Endothelial cell (in vitro differentiated cells): ENCODE measurements around the gene MTRF1. TPM values are rescaled to one million over a fixed set of nuclear protein-coding genes. Genes with fewer than 3 reads are reported as not detected.
"Not testable (repeated sequence)": the region's sequence is repeated elsewhere in the genome, so short reads cannot be mapped to it uniquely, and the experiment has no call there.

ENCODE experiments used
- DNase-seq: peaks from one replicate; pipeline ENCODE4 v3.0.0; 2021; ENCODE audit warnings: low spot score
- H3K27ac Mint-ChIP-seq: one replicate; pipeline ENCODE4 v1.8.0; 2021; ENCODE audit warnings: mixed read lengths, inconsistent platforms; ENCODE audit not compliant: unreplicated experiment
- H3K27me3 Mint-ChIP-seq: one replicate; pipeline ENCODE4 v1.8.0; 2021; ENCODE audit warnings: mild to moderate bottlenecking, moderate library complexity, mixed read lengths, inconsistent platforms; ENCODE audit not compliant: unreplicated experiment
- H3K36me3 Mint-ChIP-seq: one replicate; pipeline ENCODE4 v1.8.0; 2021; ENCODE audit warnings: mild to moderate bottlenecking, low read depth, mixed read lengths, inconsistent platforms; ENCODE audit not compliant: unreplicated experiment
- H3K4me1 Mint-ChIP-seq: one replicate; pipeline ENCODE4 v1.8.0; 2021; ENCODE audit warnings: mild to moderate bottlenecking, mixed read lengths, inconsistent platforms; ENCODE audit not compliant: unreplicated experiment
- H3K4me3 Mint-ChIP-seq: one replicate; pipeline ENCODE4 v1.8.0; 2021; ENCODE audit warnings: mild to moderate bottlenecking, mixed read lengths, inconsistent platforms; ENCODE audit not compliant: unreplicated experiment
- H3K9me3 Mint-ChIP-seq: one replicate; pipeline ENCODE4 v1.8.0; 2021; ENCODE audit warnings: mixed read lengths, inconsistent platforms; ENCODE audit not compliant: unreplicated experiment
- total RNA-seq: library from RNA; stranded (reverse); fragmentation: NEBNext Ultra II Directional; extraction: Animal tissue kit (Norgen Biotek cat#: 25700); gene quantifications from one replicate; pipeline ENCODE4 v1.2.1, GENCODE V29; 2021; ENCODE audit not compliant: unreplicated experiment
- TF ChIP-seq, protein P1 (sequence below): fragments of 200-600 bp; sonication (generic); IDR thresholded peaks from one replicate; pipeline ENCODE4 v1.5.0; 2021; ENCODE audit warnings: antibody characterized with exemption; ENCODE audit not compliant: unreplicated experiment

Gene MTRF1
- total RNA-seq, 1 donor from 2014 or later = 10.1 TPM

DNA sequence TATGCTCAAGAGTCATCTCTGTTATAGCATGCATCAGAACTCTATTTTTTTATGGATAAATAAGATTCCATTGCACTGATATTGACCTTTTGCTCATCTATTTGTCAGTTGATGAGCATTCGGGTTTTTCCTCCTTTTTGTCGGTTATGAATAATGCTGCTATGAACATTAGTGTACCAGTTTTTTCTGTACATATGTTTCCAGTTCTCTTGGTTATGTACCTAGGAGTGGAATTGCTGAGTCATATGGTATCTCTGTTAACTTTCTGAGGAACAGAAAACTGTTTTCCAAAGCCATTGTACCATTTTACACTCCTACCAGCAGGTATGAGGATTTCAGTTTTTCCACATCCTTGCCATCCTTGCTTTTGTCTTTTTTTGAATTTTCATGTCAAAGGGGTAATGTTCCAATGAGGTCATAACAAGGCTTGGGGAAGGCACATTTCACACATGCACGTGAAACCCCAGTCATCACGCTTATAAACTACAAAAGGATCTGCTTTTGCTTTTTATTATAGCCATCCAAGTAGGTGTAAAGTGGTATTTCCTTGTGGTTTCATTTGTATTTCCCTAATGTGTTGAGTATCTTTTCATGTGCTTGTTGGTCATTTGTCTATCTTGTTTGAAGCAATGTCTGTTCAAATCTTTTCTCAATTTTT, 83.7 kb downstream of the MTRF1 start:
- H3K36me3 Mint-ChIP-seq = peaks cover 10% of the 10 kb centered on the region
- H3K27ac Mint-ChIP-seq = no peak overlapping the region
- peaks cover 9% of the 10 kb centered on the region for H3K9me3 Mint-ChIP-seq
- TF ChIP-seq, protein P1, sequence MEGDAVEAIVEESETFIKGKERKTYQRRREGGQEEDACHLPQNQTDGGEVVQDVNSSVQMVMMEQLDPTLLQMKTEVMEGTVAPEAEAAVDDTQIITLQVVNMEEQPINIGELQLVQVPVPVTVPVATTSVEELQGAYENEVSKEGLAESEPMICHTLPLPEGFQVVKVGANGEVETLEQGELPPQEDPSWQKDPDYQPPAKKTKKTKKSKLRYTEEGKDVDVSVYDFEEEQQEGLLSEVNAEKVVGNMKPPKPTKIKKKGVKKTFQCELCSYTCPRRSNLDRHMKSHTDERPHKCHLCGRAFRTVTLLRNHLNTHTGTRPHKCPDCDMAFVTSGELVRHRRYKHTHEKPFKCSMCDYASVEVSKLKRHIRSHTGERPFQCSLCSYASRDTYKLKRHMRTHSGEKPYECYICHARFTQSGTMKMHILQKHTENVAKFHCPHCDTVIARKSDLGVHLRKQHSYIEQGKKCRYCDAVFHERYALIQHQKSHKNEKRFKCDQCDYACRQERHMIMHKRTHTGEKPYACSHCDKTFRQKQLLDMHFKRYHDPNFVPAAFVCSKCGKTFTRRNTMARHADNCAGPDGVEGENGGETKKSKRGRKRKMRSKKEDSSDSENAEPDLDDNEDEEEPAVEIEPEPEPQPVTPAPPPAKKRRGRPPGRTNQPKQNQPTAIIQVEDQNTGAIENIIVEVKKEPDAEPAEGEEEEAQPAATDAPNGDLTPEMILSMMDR = no peak
- no peaks in the 10 kb centered on the region for H3K4me1 Mint-ChIP-seq
- H3K4me3 Mint-ChIP-seq = no peak overlapping the region
- no peak for DNase-seq
- peaks cover 1% of the 10 kb centered on the region for H3K27me3 Mint-ChIP-seq

DNA sequence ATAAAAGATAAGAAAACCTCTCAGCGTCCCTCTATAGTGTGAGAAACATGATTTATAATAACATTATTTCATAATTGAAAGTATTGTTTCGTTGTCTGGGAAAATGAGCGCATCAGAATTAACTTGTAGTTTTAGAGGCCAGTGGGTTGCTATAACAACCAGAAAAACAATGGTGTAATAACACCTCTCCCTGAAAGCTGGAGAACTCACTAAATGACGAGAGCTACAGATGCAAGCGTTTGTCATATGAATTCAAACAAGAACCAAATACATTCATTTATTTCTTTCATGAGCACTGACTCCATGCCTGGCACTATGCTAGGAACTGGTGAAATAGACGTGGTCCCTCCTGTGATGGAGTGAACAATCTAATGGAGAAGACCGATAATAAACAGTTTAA, 85.3 kb downstream of the MTRF1 start:
- H3K27me3 Mint-ChIP-seq = peaks cover 1% of the 10 kb centered on the region
- peak overlapping the region; percentile 18 for H3K27ac Mint-ChIP-seq
- DNase-seq = no peak
- H3K9me3 Mint-ChIP-seq = peaks cover 9% of the 10 kb centered on the region
- TF ChIP-seq, protein P1 = no peak
- peaks cover 10% of the 10 kb centered on the region for H3K36me3 Mint-ChIP-seq
- no peak overlapping the region for H3K4me3 Mint-ChIP-seq
- H3K4me1 Mint-ChIP-seq = no peaks in the 10 kb centered on the region

DNA sequence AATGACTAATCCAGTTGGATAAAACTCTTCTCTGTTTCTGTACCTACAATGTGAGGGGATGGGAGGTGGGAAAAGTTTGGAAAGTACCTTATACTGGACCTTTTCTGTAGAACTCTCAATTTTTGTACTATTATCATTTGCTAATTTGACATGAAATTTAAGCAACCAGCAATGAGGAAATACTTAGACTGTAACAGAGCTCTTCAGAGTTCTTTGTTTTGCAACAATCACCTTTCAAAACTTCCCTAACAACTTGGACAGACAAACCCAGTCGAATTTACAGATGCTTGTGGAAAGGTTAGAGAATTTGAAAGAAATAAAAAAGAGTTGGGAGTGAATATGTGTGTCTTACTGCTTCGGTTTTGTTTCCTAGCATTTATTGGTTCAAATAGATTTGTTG, 85.8 kb downstream of the MTRF1 start:
- Mint-ChIP-seq H3K4me3 (no peak overlapping the region), H3K9me3 (peaks cover 9% of the 10 kb centered on the region)

DNA sequence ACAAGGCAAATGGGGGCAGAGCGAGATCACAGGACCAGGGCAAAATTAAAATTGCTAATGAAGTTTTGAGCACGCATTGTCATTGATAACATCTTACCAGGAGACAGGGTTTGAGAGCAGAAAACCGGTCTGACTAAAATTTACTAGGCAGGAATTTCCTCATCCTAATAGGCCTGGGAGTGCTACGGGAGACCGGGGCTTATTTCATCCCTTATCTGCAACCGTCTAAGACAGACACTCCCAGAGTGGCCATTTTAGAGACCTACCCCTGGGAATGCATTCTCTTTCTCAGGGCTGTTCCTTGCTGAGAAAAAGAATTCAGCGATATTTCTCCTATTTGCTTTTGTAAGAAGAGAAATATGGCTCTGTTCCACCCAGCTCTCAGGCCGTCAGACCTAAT, 87.8 kb downstream of the MTRF1 start:
- H3K27me3 Mint-ChIP-seq = not testable (repeated sequence)

More for the DNA sequence above, 85.8 kb downstream of the MTRF1 start:
- TF ChIP-seq, protein P1 = no peak
- H3K27me3 Mint-ChIP-seq = peaks cover 1% of the 10 kb centered on the region
- H3K36me3 Mint-ChIP-seq = peaks cover 10% of the 10 kb centered on the region
- no peak overlapping the region for H3K27ac Mint-ChIP-seq
- no peak for DNase-seq
- no peaks in the 10 kb centered on the region for H3K4me1 Mint-ChIP-seq

More for the DNA sequence above, 87.8 kb downstream of the MTRF1 start:
- not testable (repeated sequence) for H3K27ac Mint-ChIP-seq, H3K4me3 Mint-ChIP-seq, H3K36me3 Mint-ChIP-seq, H3K4me1 Mint-ChIP-seq, DNase-seq, H3K9me3 Mint-ChIP-seq

Other genes with a start within 250 kb of the MTRF1 start
- gene ELF1, start 244.3 kb downstream of the MTRF1 start, total RNA-seq = 46.0 TPM
- gene WBP4, start 202.1 kb downstream of the MTRF1 start, total RNA-seq = 8.2 TPM
- gene KBTBD6, start 130.8 kb downstream of the MTRF1 start, total RNA-seq = 5.3 TPM
- gene KBTBD7, start 69.0 kb downstream of the MTRF1 start, total RNA-seq = 9.0 TPM
- gene NAA16, start 47.7 kb upstream of the MTRF1 start, total RNA-seq = 23.6 TPM
- gene RGCC, start 194.0 kb upstream of the MTRF1 start, total RNA-seq = 0.77 TPM